Uterus (tissue), 4 donors: ENCODE data around the gene DNASE2. TPM values are rescaled to one million over a fixed set of nuclear protein-coding genes. Genes with fewer than 3 reads are reported as not detected.

ENCODE experiments used
- DNase-seq, 2 donors: peaks; one replicate each; pipeline ENCODE4 v3.0.0-alpha.2; 2019 to 2020
- H3K27ac ChIP-seq, 2 donors: fragments of 200-600 bp; sonication (generic); 1 replicate in 1 of 2; 2 replicates in 1 of 2; pipeline ENCODE4 v1.5.1; 2016 to 2018
- H3K27me3 ChIP-seq, 2 donors: fragments of 200-600 bp; sonication (generic); one replicate each; pipeline ENCODE4 v1.5.1; 2018 to 2019; ENCODE audit warnings: control low read depth in 1 of 2
- H3K36me3 ChIP-seq, 2 donors: fragments of 200-600 bp; sonication (generic); one replicate each; pipeline ENCODE4 v1.5.1; 2019; ENCODE audit warnings: control low read depth in 1 of 2
- H3K4me1 ChIP-seq, 2 donors: fragments of 200-600 bp; sonication (generic); one replicate each; pipeline ENCODE4 v1.5.1; 2018 to 2019; ENCODE audit warnings: control low read depth in 1 of 2
- H3K4me3 ChIP-seq, 2 donors: fragments of 200-600 bp; sonication (generic); 1 replicate in 1 of 2; 2 replicates in 1 of 2; pipeline ENCODE4 v1.5.1; 2018 to 2019; ENCODE audit warnings: mild to moderate bottlenecking in 1 of 2
- H3K9me3 ChIP-seq, 2 donors: fragments of 200-600 bp; sonication (generic); one replicate each; pipeline ENCODE4 v1.5.1; 2019; ENCODE audit warnings: control low read depth in 1 of 2
- CTCF ChIP-seq, 4 experiments: fragments of 200-600 bp in 2 of 4; fragments of 450-650 bp in 2 of 4; sonication (generic) in 2 of 4; IDR thresholded peaks; one replicate each; pipeline ENCODE4 v1.5.1; 2016 to 2019; ENCODE audit warnings: antibody characterized with exemption in 4 of 4, mild to moderate bottlenecking in 2 of 4, moderate library complexity in 1 of 4
- POLR2A ChIP-seq, 2 donors: fragments of 450-650 bp; IDR thresholded peaks; one replicate each; pipeline ENCODE4 v1.6.1; 2016; ENCODE audit warnings: antibody characterized with exemption in 2 of 2, mild to moderate bottlenecking in 1 of 2, moderate library complexity in 1 of 2
- intact Hi-C: fragments of 100-400 bp; cut with DNase I; formaldehyde crosslinking; loops from one replicate; pipeline ENCODE4 v1.15.1; 2023; ENCODE audit warnings: low total_unique reads
- total RNA-seq, 4 donors: library from RNA; depleted of rRNA in 3 of 4; stranded (reverse); fragments of >200 nt in 3 of 4; gene quantifications; one replicate each; pipeline versions ENCODE4 v1.1.0 to v1.2.4, GENCODE V29; 2014 to 2023
- donor health status: DM: yes; HTN: yes; CAD: no.

Gene DNASE2
- total RNA-seq, 4 donors from 2014 or later: 19.0 to 65.8 (median 31.0) TPM

GRCh38 chr19:12840091-12841079, 40.9 kb downstream of the DNASE2 start:
- H3K27me3 ChIP-seq: peaks cover 37 to 51% of the 10 kb centered on the region in 2 donors

GRCh38 chr19:12838886-12839756, 42.1 kb downstream of the DNASE2 start:
- intact Hi-C loops: no loop called here

More at GRCh38 chr19:12840091-12841079, 40.9 kb downstream of the DNASE2 start:
- no peak overlapping the region for H3K4me3 ChIP-seq
- H3K4me1 ChIP-seq: peaks cover 0 to 16% of the 10 kb centered on the region in 2 donors
- no peak for TF ChIP-seq CTCF (IDR thresholded peaks at IDR 0.05)
- TF ChIP-seq POLR2A (IDR thresholded peaks at IDR 0.05): no peak
- peak in 1 of 2 donors; percentile 44 for DNase-seq
- no peak overlapping the region for H3K27ac ChIP-seq
- no peaks in the 10 kb centered on the region for H3K9me3 ChIP-seq
- no peaks in the 10 kb centered on the region for H3K36me3 ChIP-seq
- intact Hi-C loops: loop anchor here (5.0 kb wide), 1 partner anchor 73 kb away; no protein-coding TSS in a partner anchor

GRCh38 chr19:12838182-12838885, 42.9 kb downstream of the DNASE2 start, which contains the start of gene MAST1:
MAST1 (plus strand) TSS chr19:12838515; CDS start chr19:12838573, 58 bp downstream.
- Histone ChIP-seq H3K27ac (no peak within 1 kb of the TSS), H3K4me1 (peaks cover 0 to 19% of the 10 kb centered on the region in 2 donors), H3K4me3 (no peak within 1 kb of the TSS), H3K27me3 (peaks cover 49 to 56% of the 10 kb centered on the region in 2 donors), H3K9me3 (no peaks in the 10 kb centered on the region), H3K36me3 (no peaks in the 10 kb centered on the region)
- intact Hi-C loops: no loop called here
- TF ChIP-seq CTCF (IDR thresholded peaks at IDR 0.05) (peak in 3 of 4 experiments; percentile 21 to 30 (median 24)), POLR2A (IDR thresholded peaks at IDR 0.05) (no peak)
- DNase-seq: no peak

More at GRCh38 chr19:12838886-12839756, 42.1 kb downstream of the DNASE2 start:
- DNase-seq: no peak
- Histone ChIP-seq H3K27me3 (peaks cover 44 to 62% of the 10 kb centered on the region in 2 donors), H3K4me3 (no peak overlapping the region), H3K36me3 (no peaks in the 10 kb centered on the region), H3K27ac (no peak overlapping the region), H3K9me3 (no peaks in the 10 kb centered on the region), H3K4me1 (peaks cover 0 to 16% of the 10 kb centered on the region in 2 donors)
- no peak for TF ChIP-seq CTCF (IDR thresholded peaks at IDR 0.05)
- TF ChIP-seq POLR2A (IDR thresholded peaks at IDR 0.05): no peak

- Histone ChIP-seq H3K27ac (no peak overlapping the region), H3K4me3 (no peak overlapping the region), H3K36me3 (no peaks in the 10 kb centered on the region), H3K4me1 (peaks cover 0 to 19% of the 10 kb centered on the region in 2 donors), H3K27me3 (peaks cover 55 to 57% of the 10 kb centered on the region in 2 donors), H3K9me3 (no peaks in the 10 kb centered on the region)
- TF ChIP-seq CTCF (IDR thresholded peaks at IDR 0.05): no peak
- no peak for TF ChIP-seq POLR2A (IDR thresholded peaks at IDR 0.05)
- intact Hi-C loops: no loop called here
- DNase-seq: no peak
Observed at GRCh38 chr19:12837225-12837624, 44.0 kb downstream of the DNASE2 start.
